HUES6 (cell line): ENCODE data around the gene PLCH1.

Experiments used
- H3K27ac ChIP-seq: 2 replicates; pipeline ENCODE4 v1.7.0; 2013; ENCODE audit warnings: low read depth, mild to moderate bottlenecking, low read length, inconsistent platforms
- H3K27me3 ChIP-seq: 2 replicates; pipeline ENCODE4 v1.6.1; 2013; ENCODE audit warnings: low read length; ENCODE audit not compliant: control insufficient read depth, insufficient read depth
- H3K36me3 ChIP-seq: 2 replicates; pipeline ENCODE4 v1.6.1; 2013; ENCODE audit warnings: low read length; ENCODE audit not compliant: control insufficient read depth, insufficient read depth
- H3K4me1 ChIP-seq: 2 replicates; pipeline ENCODE4 v1.6.1; 2013; ENCODE audit warnings: low read length; ENCODE audit not compliant: control insufficient read depth, insufficient read depth
- H3K4me3 ChIP-seq: 2 replicates; pipeline ENCODE4 v1.5.1; 2013; ENCODE audit warnings: low read depth, low read length
- H3K9ac ChIP-seq: one replicate; pipeline ENCODE4 v1.6.1; 2013; ENCODE audit warnings: mild to moderate bottlenecking, low read length
- H3K9me3 ChIP-seq: 2 replicates; pipeline ENCODE4 v1.6.1; 2013; ENCODE audit warnings: low read depth, low read length; ENCODE audit not compliant: control insufficient read depth, insufficient read depth

PLCH1 gene

GRCh38 chr3:155335724-155336354 is 409.0 kb downstream of the PLCH1 start:
- Histone ChIP-seq H3K36me3 (no peaks in the 10 kb centered on the region), H3K27ac (no peak overlapping the region), H3K9ac (no peak overlapping the region), H3K4me1 (no peaks in the 10 kb centered on the region), H3K27me3 (no peaks in the 10 kb centered on the region), H3K9me3 (no peaks in the 10 kb centered on the region), H3K4me3 (no peak overlapping the region)

- Histone ChIP-seq H3K27ac (no peak overlapping the region), H3K9me3 (no peaks in the 10 kb centered on the region), H3K27me3 (no peaks in the 10 kb centered on the region), H3K9ac (no peak overlapping the region), H3K4me1 (no peaks in the 10 kb centered on the region), H3K4me3 (no peak overlapping the region), H3K36me3 (no peaks in the 10 kb centered on the region)
Observed at GRCh38 chr3:155334914-155335723, 409.8 kb downstream of the PLCH1 start.

GRCh38 chr3:155334215-155334913 is 410.5 kb downstream of the PLCH1 start:
- Histone ChIP-seq H3K9me3 (no peaks in the 10 kb centered on the region), H3K4me1 (no peaks in the 10 kb centered on the region), H3K4me3 (no peak overlapping the region), H3K9ac (no peak overlapping the region), H3K27ac (no peak overlapping the region), H3K36me3 (no peaks in the 10 kb centered on the region), H3K27me3 (no peaks in the 10 kb centered on the region)

GRCh38 chr3:155332716-155333115 is 412.2 kb downstream of the PLCH1 start:
- Histone ChIP-seq H3K4me1 (no peaks in the 10 kb centered on the region), H3K9me3 (no peaks in the 10 kb centered on the region), H3K27ac (no peak overlapping the region), H3K9ac (no peak overlapping the region), H3K27me3 (no peaks in the 10 kb centered on the region), H3K4me3 (no peak overlapping the region), H3K36me3 (no peaks in the 10 kb centered on the region)

- H3K27ac ChIP-seq: no peak overlapping the region
- no peaks in the 10 kb centered on the region for H3K9me3 ChIP-seq
- H3K4me1 ChIP-seq: no peaks in the 10 kb centered on the region
- no peak overlapping the region for H3K9ac ChIP-seq
- H3K36me3 ChIP-seq: no peaks in the 10 kb centered on the region
- H3K4me3 ChIP-seq: no peak overlapping the region
- H3K27me3 ChIP-seq: no peaks in the 10 kb centered on the region
Observed at GRCh38 chr3:155331078-155331477, 413.8 kb downstream of the PLCH1 start.

- H3K9ac ChIP-seq: no peak overlapping the region
- no peaks in the 10 kb centered on the region for H3K27me3 ChIP-seq
- no peaks in the 10 kb centered on the region for H3K9me3 ChIP-seq
- no peak overlapping the region for H3K4me3 ChIP-seq
- no peaks in the 10 kb centered on the region for H3K36me3 ChIP-seq
- H3K4me1 ChIP-seq: no peaks in the 10 kb centered on the region
- no peak overlapping the region for H3K27ac ChIP-seq
Observed at GRCh38 chr3:155330370-155330769, 414.5 kb downstream of the PLCH1 start.

GRCh38 chr3:155329513-155330048 is 415.3 kb downstream of the PLCH1 start:
- H3K27me3 ChIP-seq: no peaks in the 10 kb centered on the region
- no peak overlapping the region for H3K27ac ChIP-seq
- no peaks in the 10 kb centered on the region for H3K36me3 ChIP-seq
- no peak overlapping the region for H3K9ac ChIP-seq
- no peak overlapping the region for H3K4me3 ChIP-seq
- no peaks in the 10 kb centered on the region for H3K4me1 ChIP-seq
- H3K9me3 ChIP-seq: no peaks in the 10 kb centered on the region

GRCh38 chr3:155327871-155328270 is 417.0 kb downstream of the PLCH1 start:
- Histone ChIP-seq H3K36me3 (no peaks in the 10 kb centered on the region), H3K4me1 (no peaks in the 10 kb centered on the region)

GRCh38 chr3:155327430-155327829 is 417.4 kb downstream of the PLCH1 start:
- no peak overlapping the region for H3K4me3 ChIP-seq
- no peak overlapping the region for H3K9ac ChIP-seq
- H3K27me3 ChIP-seq: no peaks in the 10 kb centered on the region
- no peaks in the 10 kb centered on the region for H3K9me3 ChIP-seq
- no peaks in the 10 kb centered on the region for H3K36me3 ChIP-seq
- no peak overlapping the region for H3K27ac ChIP-seq
- H3K4me1 ChIP-seq: no peaks in the 10 kb centered on the region; the same call in 1 of the 2 replicates

More at GRCh38 chr3:155327871-155328270, 417.0 kb downstream of the PLCH1 start:
- no peak overlapping the region for H3K4me3 ChIP-seq
- H3K27ac ChIP-seq: no peak overlapping the region
- H3K9ac ChIP-seq: no peak overlapping the region
- H3K9me3 ChIP-seq: no peaks in the 10 kb centered on the region
- H3K27me3 ChIP-seq: no peaks in the 10 kb centered on the region

GRCh38 chr3:155326901-155327300 is 418.0 kb downstream of the PLCH1 start:
- Histone ChIP-seq H3K27ac (no peak overlapping the region), H3K4me3 (no peak overlapping the region), H3K4me1 (no peaks in the 10 kb centered on the region; the same call in 1 of the 2 replicates), H3K36me3 (no peaks in the 10 kb centered on the region), H3K9ac (no peak overlapping the region), H3K27me3 (no peaks in the 10 kb centered on the region), H3K9me3 (no peaks in the 10 kb centered on the region)

- H3K27ac ChIP-seq: no peak overlapping the region
- H3K9me3 ChIP-seq: no peaks in the 10 kb centered on the region
- H3K4me3 ChIP-seq: no peak overlapping the region
- H3K27me3 ChIP-seq: no peaks in the 10 kb centered on the region
- H3K36me3 ChIP-seq: no peaks in the 10 kb centered on the region
- no peak overlapping the region for H3K9ac ChIP-seq
- H3K4me1 ChIP-seq: no peaks in the 10 kb centered on the region; the same call in 1 of the 2 replicates
Observed at GRCh38 chr3:155326244-155326643, 418.6 kb downstream of the PLCH1 start.
